ENCODE data around the gene DGKG. TPM values are rescaled to one million over a fixed set of nuclear protein-coding genes. Genes with fewer than 3 reads are reported as not detected.

DGKG gene
- total and polyA plus RNA-seq, 7 donors = 3.6 to 12.1 (median 8.0) TPM

DNA sequence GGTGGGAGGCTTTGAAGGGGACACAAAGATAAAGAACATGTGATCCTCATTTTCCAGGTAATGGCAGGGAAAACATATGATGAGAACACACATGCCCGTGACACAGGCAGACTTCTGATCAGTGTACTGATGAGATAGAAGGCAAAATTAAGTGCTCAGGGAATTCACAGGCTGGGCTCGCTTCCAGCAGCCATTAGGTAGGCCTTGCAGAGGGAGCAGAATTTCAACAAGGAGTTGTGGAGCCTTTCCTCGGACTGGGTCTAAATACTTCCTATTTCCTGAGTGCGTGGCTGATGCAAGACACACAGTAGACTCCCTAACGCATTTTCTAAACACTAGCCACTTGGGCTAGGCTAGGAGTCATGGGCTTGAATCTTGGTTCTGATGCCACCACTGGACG is 179.2 kb downstream of the DGKG start:
- DNase-seq (no peak), ATAC-seq (no peak)
- Histone ChIP-seq H3K36me3 (ENCODE audit: insufficient read depth in 1 of 2, low read depth in 1 of 2) (peaks cover 0 to 45% of the 10 kb centered on the region in 2 donors), H3K27me3 (ENCODE audit: insufficient read depth in 3 of 3, low read length in 2 of 3) (no peaks in the 10 kb centered on the region), H3K27ac (no peak overlapping the region), H3K4me3 (no peak overlapping the region), H3K4me1 (no peaks in the 10 kb centered on the region), H3K9me3 (no peaks in the 10 kb centered on the region)
- TF ChIP-seq, protein P1, sequence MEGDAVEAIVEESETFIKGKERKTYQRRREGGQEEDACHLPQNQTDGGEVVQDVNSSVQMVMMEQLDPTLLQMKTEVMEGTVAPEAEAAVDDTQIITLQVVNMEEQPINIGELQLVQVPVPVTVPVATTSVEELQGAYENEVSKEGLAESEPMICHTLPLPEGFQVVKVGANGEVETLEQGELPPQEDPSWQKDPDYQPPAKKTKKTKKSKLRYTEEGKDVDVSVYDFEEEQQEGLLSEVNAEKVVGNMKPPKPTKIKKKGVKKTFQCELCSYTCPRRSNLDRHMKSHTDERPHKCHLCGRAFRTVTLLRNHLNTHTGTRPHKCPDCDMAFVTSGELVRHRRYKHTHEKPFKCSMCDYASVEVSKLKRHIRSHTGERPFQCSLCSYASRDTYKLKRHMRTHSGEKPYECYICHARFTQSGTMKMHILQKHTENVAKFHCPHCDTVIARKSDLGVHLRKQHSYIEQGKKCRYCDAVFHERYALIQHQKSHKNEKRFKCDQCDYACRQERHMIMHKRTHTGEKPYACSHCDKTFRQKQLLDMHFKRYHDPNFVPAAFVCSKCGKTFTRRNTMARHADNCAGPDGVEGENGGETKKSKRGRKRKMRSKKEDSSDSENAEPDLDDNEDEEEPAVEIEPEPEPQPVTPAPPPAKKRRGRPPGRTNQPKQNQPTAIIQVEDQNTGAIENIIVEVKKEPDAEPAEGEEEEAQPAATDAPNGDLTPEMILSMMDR (IDR thresholded peaks at IDR 0.05) = no peak
- intact Hi-C loops (cut with DNase I) = no loop called here
- WGBS, 3 donors = 67 to 78% (median 74%) methylated on average over 6 of the region's 6 CpGs

DNA sequence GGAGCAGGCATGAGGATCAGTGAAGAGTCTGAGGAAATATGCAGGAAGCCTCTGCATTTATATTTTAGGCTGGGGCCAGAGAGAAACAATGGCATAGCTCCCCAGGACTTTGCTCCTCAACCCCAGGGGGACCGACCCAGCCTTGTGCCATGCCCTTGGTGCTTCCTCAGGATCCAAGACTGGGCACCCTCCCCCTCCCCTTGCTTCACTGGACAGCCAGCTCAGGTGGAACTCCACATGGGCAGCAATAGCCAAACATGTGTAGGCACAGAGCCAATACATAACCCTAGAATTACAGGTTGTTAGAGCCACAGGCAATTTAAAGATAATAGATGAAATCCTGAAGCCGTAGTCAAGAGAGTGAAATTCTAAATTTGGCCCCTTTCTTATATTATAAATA is 180.1 kb downstream of the DGKG start:
- H3K27ac ChIP-seq = no peak overlapping the region
- DNase-seq (no peak), ATAC-seq (no peak)
- no peaks in the 10 kb centered on the region for H3K9me3 ChIP-seq
- no peaks in the 10 kb centered on the region for H3K27me3 ChIP-seq (ENCODE audit: insufficient read depth in 3 of 3, low read length in 2 of 3)
- H3K4me1 ChIP-seq = no peaks in the 10 kb centered on the region
- intact Hi-C loops (cut with DNase I) = no loop called here
- 89 to 96% (median 93%) methylated on average over 2 of the region's 2 CpGs for WGBS, 3 donors
- H3K36me3 ChIP-seq (ENCODE audit: insufficient read depth in 1 of 2, low read depth in 1 of 2) = peaks cover 0 to 42% of the 10 kb centered on the region in 2 donors
- TF ChIP-seq, protein P1 (IDR thresholded peaks at IDR 0.05) = no peak
- H3K4me3 ChIP-seq = no peak overlapping the region

DNA sequence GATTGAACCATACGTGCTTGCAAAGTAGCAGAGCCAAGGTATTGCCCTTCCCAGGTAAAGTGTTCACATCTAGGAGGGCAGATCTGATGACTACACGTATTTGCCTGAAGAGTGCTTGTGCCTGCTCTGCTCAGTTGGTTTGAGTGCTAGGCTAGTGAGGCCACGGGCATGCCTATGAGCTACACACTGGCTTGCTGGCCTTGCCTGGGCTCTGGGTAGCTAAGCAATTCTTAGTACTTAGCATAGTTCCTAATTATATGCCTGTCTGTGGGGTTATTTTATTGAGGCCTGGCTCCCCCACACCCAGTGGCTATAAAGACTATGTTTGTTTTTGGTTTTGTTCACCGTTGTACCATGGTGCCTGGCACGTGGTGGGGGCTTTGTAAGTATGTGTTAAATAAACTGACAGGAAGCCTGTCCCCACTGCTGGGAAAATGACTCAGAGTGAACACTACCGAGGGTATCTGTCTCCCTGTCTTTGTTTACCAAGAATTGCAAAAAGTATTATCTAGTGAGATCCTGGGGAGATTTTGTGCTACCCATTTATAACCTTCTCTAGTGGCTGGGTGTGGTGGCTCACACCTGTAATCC is 181.0 kb downstream of the DGKG start:
- Histone ChIP-seq H3K4me1 (no peaks in the 10 kb centered on the region), H3K4me3 (no peak overlapping the region), H3K27ac (no peak overlapping the region), H3K27me3 (ENCODE audit: insufficient read depth in 3 of 3, low read length in 2 of 3) (no peaks in the 10 kb centered on the region), H3K36me3 (ENCODE audit: insufficient read depth in 1 of 2, low read depth in 1 of 2) (peaks cover 0 to 35% of the 10 kb centered on the region in 2 donors), H3K9me3 (no peaks in the 10 kb centered on the region)
- TF ChIP-seq, protein P1 (IDR thresholded peaks at IDR 0.05) = no peak
- WGBS, 3 donors = 73 to 76% (median 75%) methylated on average over 6 of the region's 6 CpGs
- intact Hi-C loops (cut with DNase I) = no loop called here
- no peak for ATAC-seq
- DNase-seq = no peak

DNA sequence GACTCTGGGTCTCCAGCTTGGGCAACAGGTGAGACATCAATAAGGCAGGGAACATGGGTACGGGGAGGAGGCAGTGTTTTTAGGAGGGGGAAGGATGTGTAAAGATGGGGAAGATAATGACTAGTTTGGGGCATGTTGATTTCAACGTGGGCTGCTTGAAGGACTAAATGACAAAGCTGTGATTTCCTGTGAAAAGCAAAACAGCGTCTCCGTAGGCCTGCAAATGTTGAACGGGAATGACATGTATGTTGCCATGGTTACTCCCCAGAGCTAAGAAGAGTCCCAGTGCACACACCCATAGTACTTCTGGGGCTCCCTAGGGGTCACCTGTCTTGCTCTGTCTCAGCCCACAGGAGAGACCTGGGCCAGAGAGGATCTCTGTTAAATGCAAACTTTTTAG is 181.9 kb downstream of the DGKG start:
- Histone ChIP-seq H3K9me3 (no peaks in the 10 kb centered on the region), H3K36me3 (ENCODE audit: insufficient read depth in 1 of 2, low read depth in 1 of 2) (peaks cover 0 to 34% of the 10 kb centered on the region in 2 donors), H3K4me3 (no peak overlapping the region), H3K27ac (no peak overlapping the region), H3K27me3 (ENCODE audit: insufficient read depth in 3 of 3, low read length in 2 of 3) (no peaks in the 10 kb centered on the region), H3K4me1 (no peaks in the 10 kb centered on the region)
- DNase-seq (no peak), ATAC-seq (no peak)
- TF ChIP-seq, protein P1 (IDR thresholded peaks at IDR 0.05) = no peak
- intact Hi-C loops (cut with DNase I) = no loop called here
- 73 to 82% (median 75%) methylated on average over 5 of the region's 5 CpGs for WGBS, 3 donors

DNA sequence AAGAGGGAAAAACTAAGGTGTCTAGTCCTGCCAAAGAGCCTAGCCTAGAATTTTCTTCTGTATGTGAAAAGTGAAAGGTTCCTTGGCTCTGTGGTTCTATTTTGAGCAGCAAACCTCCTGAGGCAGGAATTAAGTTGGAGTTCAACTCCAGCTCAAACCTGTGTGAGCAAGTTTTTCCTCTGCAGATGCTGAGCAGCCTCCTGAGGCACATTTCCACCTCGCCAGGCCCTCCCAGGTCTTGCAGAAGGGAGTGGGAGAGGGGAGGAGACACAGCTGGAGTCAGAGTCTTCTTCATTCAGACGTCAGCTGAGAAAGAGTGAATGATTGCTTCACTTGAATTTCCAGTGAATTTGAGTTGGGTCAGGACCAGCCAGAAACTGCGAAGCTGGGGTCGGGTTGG is 183.6 kb downstream of the DGKG start:
- intact Hi-C loops (cut with DNase I) = no loop called here
- Histone ChIP-seq H3K36me3 (ENCODE audit: insufficient read depth in 1 of 2, low read depth in 1 of 2) (peaks cover 0 to 37% of the 10 kb centered on the region in 2 donors), H3K27ac (no peak overlapping the region), H3K9me3 (no peaks in the 10 kb centered on the region), H3K4me3 (no peak overlapping the region), H3K27me3 (ENCODE audit: insufficient read depth in 3 of 3, low read length in 2 of 3) (no peaks in the 10 kb centered on the region), H3K4me1 (no peaks in the 10 kb centered on the region)
- TF ChIP-seq, protein P1 (IDR thresholded peaks at IDR 0.05) = no peak
- no peak for ATAC-seq
- WGBS, 3 donors = 81 to 87% (median 83%) methylated on average over 4 of the region's 4 CpGs
- no peak for DNase-seq

Data from psoas muscle (tissue), 8 donors.